PC-3 (cell line): Measurements from ENCODE around the gene MARK4. TPM values are rescaled to one million over a fixed set of nuclear protein-coding genes. Genes with fewer than 3 reads are reported as not detected.

Experiments
- ATAC-seq: fragments of 200-7000 bp; cut with Tn5 transposase; 2 replicates; pipeline ENCODE4 v1.9.1; 2020; ENCODE audit warnings: mild to moderate bottlenecking, moderate library complexity
- BruUV-seq: library from RNA; stranded (reverse); fragments of 400-500 nt; replicated peaks from 2 replicates; lab custom pipeline; 2021; lab: Mats Ljungman, UMichigan
- CTCF ChIA-PET: fragments of 300-600 bp; sonication (Branson Sonifier 250); formaldehyde crosslinking; loops from one replicate; lab custom pipeline; 2022; ENCODE audit warnings: antibody characterized with exemption; lab: Charles Lee
- POLR2A ChIA-PET: fragments of 300-600 bp; sonication (Branson Sonifier 250); formaldehyde crosslinking; loops from one replicate; lab custom pipeline; 2022; ENCODE audit warnings: antibody characterized with exemption; ENCODE audit not compliant: unreplicated experiment; lab: Charles Lee
- DNase-seq: peaks from one replicate; pipeline ENCODE4 v3.0.0-alpha.2; 2015
- H2AFZ ChIP-seq: fragments of 300-600 bp; sonication (generic); 2 replicates; pipeline ENCODE4 v1.6.0; 2016; ENCODE audit warnings: antibody characterized with exemption, low read length
- H3F3A ChIP-seq: fragments of 300-600 bp; sonication (generic); one replicate; pipeline ENCODE4 v1.6.0; 2017; ENCODE audit warnings: antibody characterized with exemption, low read length, control low read depth, mild to moderate bottlenecking; ENCODE audit not compliant: unreplicated experiment
- H3K27ac ChIP-seq: fragments of 300-600 bp; sonication (generic); 2 replicates; pipeline ENCODE4 v1.5.1; 2016; ENCODE audit warnings: mild to moderate bottlenecking, low read length
- H3K27me3 ChIP-seq: fragments of 300-600 bp; sonication (generic); 2 replicates; pipeline ENCODE4 v1.6.1; 2016; ENCODE audit warnings: low read length, mixed read lengths
- H3K36me3 ChIP-seq: fragments of 300-600 bp; sonication (generic); 2 replicates; pipeline ENCODE4 v1.6.1; 2016; ENCODE audit warnings: low read depth, mixed run types, low read length, mixed read lengths
- H3K4me1 ChIP-seq: fragments of 300-600 bp; sonication (generic); 2 replicates; pipeline ENCODE4 v1.5.1; 2016; ENCODE audit warnings: low read length; ENCODE audit not compliant: insufficient read depth
- H3K4me2 ChIP-seq: fragments of 300-600 bp; sonication (generic); 2 replicates; pipeline ENCODE4 v1.6.0; 2016; ENCODE audit warnings: low read length
- H3K4me3 ChIP-seq: fragments of 300-600 bp; sonication (generic); 2 replicates; pipeline ENCODE4 v1.5.1; 2016; ENCODE audit warnings: mild to moderate bottlenecking, low read length, mixed read lengths
- H3K79me2 ChIP-seq: fragments of 300-600 bp; sonication (generic); 2 replicates; pipeline ENCODE4 v1.6.1; 2017; ENCODE audit warnings: low read length, mixed read lengths
- H3K9ac ChIP-seq: fragments of 300-600 bp; sonication (generic); 2 replicates; pipeline ENCODE4 v1.6.0; 2016; ENCODE audit warnings: mild to moderate bottlenecking, low read length
- H3K9me2 ChIP-seq: fragments of 300-600 bp; sonication (generic); replicated peaks from 2 replicates; pipeline ENCODE4 v1.6.1; 2016; ENCODE audit warnings: mixed run types, low read length, mixed read lengths
- H3K9me3 ChIP-seq: fragments of 300-600 bp; sonication (generic); 2 replicates; pipeline ENCODE4 v1.6.1; 2016; ENCODE audit warnings: low read length, mixed read lengths
- H4K20me1 ChIP-seq: fragments of 300-600 bp; sonication (generic); 2 replicates; pipeline ENCODE4 v1.6.1; 2016; ENCODE audit warnings: low read length, mixed read lengths
- EZH2 ChIP-seq: fragments of 300-600 bp; sonication (generic); IDR thresholded peaks from one replicate; pipeline ENCODE4 v1.6.1; 2017; ENCODE audit warnings: antibody characterized with exemption, mild to moderate bottlenecking, low read length; ENCODE audit not compliant: unreplicated experiment
- EZH2phosphoT487 ChIP-seq: fragments of 300-600 bp; sonication (generic); IDR thresholded peaks from 2 replicates; pipeline ENCODE4 v1.6.1; 2018; ENCODE audit warnings: mild to moderate bottlenecking, antibody characterized with exemption, low read length, borderline replicate concordance
- intact Hi-C: fragments of 100-400 bp; cut with micrococcal nuclease; formaldehyde crosslinking; loops from 2 replicates; pipeline ENCODE4 v1.9.0; 2023
- total RNA-seq: library from RNA; depleted of rRNA; stranded (reverse); fragments of >200 nt; gene quantifications from 2 replicates; pipeline ENCODE4 v1.2.3, GENCODE V29; 2014; rRNA removed
- TF ChIP-seq, protein P1 (sequence below): fragments of 300-600 bp; sonication (generic); conservative IDR thresholded peaks from 2 replicates; pipeline ENCODE4 v1.5.1; 2017; ENCODE audit warnings: antibody characterized with exemption, low read depth, mild to moderate bottlenecking, low read length

MARK4 gene
- total RNA-seq, 1 experiment from 2014 or later = 12.1 TPM

DNA sequence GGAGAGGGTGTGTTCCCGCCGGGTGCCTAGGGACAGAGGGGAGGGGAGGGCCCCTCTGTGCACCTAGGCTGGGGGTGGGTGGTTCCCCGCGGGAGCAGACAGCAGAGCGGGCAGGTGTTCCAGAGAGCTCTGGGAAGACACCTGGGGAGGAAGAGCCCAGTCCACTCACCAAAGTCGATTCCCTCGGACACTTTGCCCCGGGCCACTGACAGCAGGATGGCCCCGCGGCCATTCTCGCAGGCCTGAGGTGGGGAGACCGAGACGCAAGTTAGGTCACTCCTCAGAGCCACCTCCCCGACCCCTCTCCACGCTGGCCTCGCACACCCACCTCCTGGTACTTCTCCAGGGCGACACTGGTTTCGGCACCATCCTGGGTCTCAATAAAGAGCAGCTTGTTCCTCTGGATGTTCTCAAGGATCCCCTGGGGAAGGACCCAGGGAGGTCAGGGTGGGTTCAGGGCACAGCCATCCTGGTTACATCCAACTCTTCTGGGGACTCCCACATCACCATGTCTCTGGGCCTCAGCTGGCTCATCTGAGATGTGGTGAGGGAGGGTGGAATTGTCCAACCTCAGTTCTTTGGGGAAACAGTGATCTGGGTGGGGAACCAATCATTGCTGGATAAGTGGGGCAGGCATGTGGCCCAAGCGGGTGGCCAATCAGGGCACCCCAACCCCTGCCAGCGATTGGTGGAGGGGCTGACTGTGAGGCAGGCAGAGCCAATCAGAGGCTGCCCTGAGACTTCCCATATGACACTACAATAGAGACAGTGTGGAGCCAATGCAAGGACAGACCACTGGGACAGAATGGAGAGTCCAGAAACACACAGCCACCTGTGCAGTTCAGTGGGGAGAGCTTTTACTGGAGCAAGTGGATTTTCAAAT lies 102.1 kb downstream of the MARK4 start:
- H3K27me3 ChIP-seq = no peaks in the 10 kb centered on the region
- H4K20me1 ChIP-seq = no peaks in the 10 kb centered on the region
- no peaks in the 10 kb centered on the region for H3K79me2 ChIP-seq
- H3K27ac ChIP-seq = no peak overlapping the region
- CTCF ChIA-PET = no interaction called here
- TF ChIP-seq EZH2phosphoT487 = no peak
- no peak for TF ChIP-seq EZH2
- H3K4me3 ChIP-seq = no peak overlapping the region
- H3F3A ChIP-seq = no peaks in the 10 kb centered on the region
- BruUV-seq = no TSS peak
- H2AFZ ChIP-seq = no peak overlapping the region
- POLR2A ChIA-PET = no interaction called here
- H3K9me2 ChIP-seq = no peaks in the 10 kb centered on the region
- no peaks in the 10 kb centered on the region for H3K9me3 ChIP-seq
- H3K9ac ChIP-seq = no peak overlapping the region
- DNase-seq = no peak
- intact Hi-C loops = no loop called here
- H3K4me2 ChIP-seq = no peak overlapping the region
- H3K4me1 ChIP-seq = no peaks in the 10 kb centered on the region
- ATAC-seq = no peak
- no peaks in the 10 kb centered on the region for H3K36me3 ChIP-seq

DNA sequence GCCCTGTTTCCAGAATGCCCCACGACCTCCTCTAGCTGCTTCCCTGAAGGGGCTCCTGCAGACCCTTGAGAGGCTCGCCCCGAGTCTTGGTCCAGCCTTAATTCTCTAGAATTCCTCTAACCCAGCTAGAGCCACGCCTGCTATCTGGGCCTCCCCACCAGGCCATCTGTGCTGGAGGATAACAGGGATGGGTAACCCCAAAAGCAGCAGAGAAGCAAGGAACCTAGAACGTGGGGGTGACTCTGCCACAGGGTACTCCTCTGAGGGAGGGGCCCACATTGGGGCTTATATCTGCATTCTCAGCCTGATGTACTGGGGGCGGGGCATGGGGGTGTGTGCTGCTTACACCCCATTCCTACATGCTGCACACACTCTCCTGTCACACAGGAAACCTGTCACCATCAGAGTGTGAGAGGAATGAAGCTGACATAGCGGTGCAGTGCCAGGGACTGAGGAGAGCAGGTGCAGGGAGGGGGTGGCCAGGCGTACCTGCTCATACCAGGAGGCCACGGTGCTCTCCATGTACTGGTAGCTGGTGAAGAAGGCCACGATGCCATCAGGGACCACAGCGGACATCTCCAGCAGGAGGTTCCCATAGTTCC lies 103.3 kb downstream of the MARK4 start:
- CTCF ChIA-PET = no interaction called here
- Histone ChIP-seq H3K9me2 (no peaks in the 10 kb centered on the region), H3K9me3 (no peaks in the 10 kb centered on the region), H3K79me2 (no peaks in the 10 kb centered on the region), H3K9ac (no peak overlapping the region), H3K4me1 (no peaks in the 10 kb centered on the region), H3K27ac (no peak overlapping the region), H3K27me3 (no peaks in the 10 kb centered on the region), H3K4me3 (no peak overlapping the region), H2AFZ (no peak overlapping the region), H3K4me2 (no peak overlapping the region), H3F3A (no peaks in the 10 kb centered on the region), H4K20me1 (no peaks in the 10 kb centered on the region), H3K36me3 (peaks cover 3% of the 10 kb centered on the region; the same call in 1 of the 2 replicates)
- intact Hi-C loops = no loop called here
- DNase-seq = no peak
- no TSS peak for BruUV-seq
- TF ChIP-seq EZH2 (no peak), EZH2phosphoT487 (no peak)
- TF ChIP-seq, protein P1, sequence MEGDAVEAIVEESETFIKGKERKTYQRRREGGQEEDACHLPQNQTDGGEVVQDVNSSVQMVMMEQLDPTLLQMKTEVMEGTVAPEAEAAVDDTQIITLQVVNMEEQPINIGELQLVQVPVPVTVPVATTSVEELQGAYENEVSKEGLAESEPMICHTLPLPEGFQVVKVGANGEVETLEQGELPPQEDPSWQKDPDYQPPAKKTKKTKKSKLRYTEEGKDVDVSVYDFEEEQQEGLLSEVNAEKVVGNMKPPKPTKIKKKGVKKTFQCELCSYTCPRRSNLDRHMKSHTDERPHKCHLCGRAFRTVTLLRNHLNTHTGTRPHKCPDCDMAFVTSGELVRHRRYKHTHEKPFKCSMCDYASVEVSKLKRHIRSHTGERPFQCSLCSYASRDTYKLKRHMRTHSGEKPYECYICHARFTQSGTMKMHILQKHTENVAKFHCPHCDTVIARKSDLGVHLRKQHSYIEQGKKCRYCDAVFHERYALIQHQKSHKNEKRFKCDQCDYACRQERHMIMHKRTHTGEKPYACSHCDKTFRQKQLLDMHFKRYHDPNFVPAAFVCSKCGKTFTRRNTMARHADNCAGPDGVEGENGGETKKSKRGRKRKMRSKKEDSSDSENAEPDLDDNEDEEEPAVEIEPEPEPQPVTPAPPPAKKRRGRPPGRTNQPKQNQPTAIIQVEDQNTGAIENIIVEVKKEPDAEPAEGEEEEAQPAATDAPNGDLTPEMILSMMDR = no peak
- POLR2A ChIA-PET = no interaction called here
- ATAC-seq = no peak

Other genes with a start within 250 kb of the MARK4 start
- 4.8 and 15.2 TPM in 2 replicates for gene RELB, start 249.8 kb upstream of the MARK4 start, total RNA-seq
- 32.3 and 38.9 TPM in 2 replicates for gene CLASRP, start 212.2 kb upstream of the MARK4 start, total RNA-seq
- gene ZNF296, start 174.8 kb upstream of the MARK4 start, total RNA-seq = 0.52 and 2.4 TPM in 2 replicates
- gene GEMIN7, start 172.0 kb upstream of the MARK4 start, total RNA-seq = 22.3 and 35.5 TPM in 2 replicates
- gene PPP1R37, start 158.1 kb upstream of the MARK4 start, total RNA-seq = 37.0 and 46.4 TPM in 2 replicates
- 0.75 and 1.1 TPM in 2 replicates for gene NKPD1, start 90.3 kb upstream of the MARK4 start, total RNA-seq
- 18.3 and 23.2 TPM in 2 replicates for gene TRAPPC6A, start 73.0 kb upstream of the MARK4 start, total RNA-seq
- 7.3 and 11.9 TPM in 2 replicates for gene BLOC1S3, start 72.5 kb upstream of the MARK4 start, total RNA-seq
- gene EXOC3L2, start 5.9 kb upstream of the MARK4 start, total RNA-seq = not detected in 2 replicates
- not detected in 2 replicates for gene CKM, start 71.6 kb downstream of the MARK4 start, total RNA-seq
- 23.4 and 27.5 TPM in 2 replicates for gene KLC3, start 89.5 kb downstream of the MARK4 start, total RNA-seq
- gene ERCC2, start 119.3 kb downstream of the MARK4 start, total RNA-seq = 48.0 and 57.5 TPM in 2 replicates
- gene PPP1R13L, start 153.8 kb downstream of the MARK4 start, total RNA-seq = 28.6 and 36.4 TPM in 2 replicates
- gene POLR1G, start 155.4 kb downstream of the MARK4 start, total RNA-seq = 25.9 and 43.0 TPM in 2 replicates
- 56.2 and 57.3 TPM in 2 replicates for gene ERCC1, start 172.6 kb downstream of the MARK4 start, total RNA-seq
- gene FOSB, start 216.7 kb downstream of the MARK4 start, total RNA-seq = 35.8 and 60.5 TPM in 2 replicates
- gene RTN2, start 245.8 kb downstream of the MARK4 start, total RNA-seq = 9.5 and 12.9 TPM in 2 replicates
- 2.5 and 4.7 TPM in 2 replicates for gene PPM1N, start 247.2 kb downstream of the MARK4 start, total RNA-seq